Activated CD4-positive, alpha-beta T cell treated with anti-CD3 and anti-CD28 coated beads for 24 hours (primary cell): Measurements from ENCODE around the gene SERINC1.

Source experiments
- DNase-seq, 2 donors: peaks; one replicate each; pipeline ENCODE4 v3.0.0-alpha.2; 2020; ENCODE audit warnings: low read depth in 2 of 2

SERINC1 gene

DNA sequence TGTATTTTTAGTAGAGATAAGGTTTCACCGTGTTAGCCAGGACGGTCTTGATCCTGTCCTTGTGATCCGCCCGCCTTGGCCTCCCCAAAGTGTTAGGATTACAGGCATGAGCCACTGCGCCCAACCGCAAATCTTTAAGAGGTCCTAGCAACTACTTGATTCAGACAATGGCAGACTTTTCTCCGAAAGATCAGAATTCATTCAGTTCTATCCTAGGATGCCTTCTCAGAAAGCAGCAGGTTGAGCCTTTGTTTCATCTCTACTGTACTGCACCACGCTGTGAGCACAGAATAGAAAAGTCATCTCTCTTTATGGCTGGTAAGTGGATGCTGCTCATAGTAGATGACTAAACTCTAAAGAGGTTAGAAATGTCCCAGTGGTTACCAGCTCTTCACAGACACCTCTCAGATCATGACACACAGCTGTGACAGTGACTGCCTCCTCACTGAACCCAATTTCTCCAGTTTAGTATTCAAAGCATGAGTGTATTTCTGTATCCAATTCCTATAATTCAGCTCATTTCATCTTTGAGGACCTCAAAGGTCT is 78.2 kb downstream of the SERINC1 start:
- DNase-seq = no peak
